HepG2 (cell line): ENCODE results near the gene TEC. TPM values are rescaled to one million over a fixed set of nuclear protein-coding genes. Genes with fewer than 3 reads are reported as not detected.

Source experiments
- ATAC-seq: fragments of 200-7000 bp; cut with Tn5 transposase; 3 replicates; pipeline ENCODE4 v1.9.1; 2020; ENCODE audit warnings: mild to moderate bottlenecking, moderate library complexity
- BruUV-seq: library from RNA; stranded (reverse); fragments of 400-500 nt; replicated peaks from 2 replicates; lab custom pipeline; 2021; lab: Mats Ljungman, UMichigan
- CTCF ChIA-PET: fragments of 300-600 bp; formaldehyde crosslinking; extraction: SDS; loops from one replicate; lab custom pipeline; 2021; ENCODE audit warnings: low total read pairs, inconsistent platforms, low intra/inter-chr PET ratio; lab: Yijun Ruan, JAX
- POLR2A ChIA-PET: fragments of 350-600 bp; sonication (Branson Sonifier 250); formaldehyde crosslinking; loops from one replicate; lab custom pipeline; 2020; ENCODE audit warnings: antibody characterized with exemption, inconsistent platforms; lab: Yijun Ruan, JAX
- DNase-seq: peaks from one replicate; pipeline ENCODE4 v3.0.0-alpha.2; 2015; ENCODE audit warnings: low spot score
- FAIRE-seq: peaks from 3 replicates; lab custom pipeline; 2011; peaks lifted over from hg19 to GRCh38; lab: Jason Lieb, UNC
- H2AFZ ChIP-seq: one replicate; pipeline ENCODE4 v1.6.1; 2011; ENCODE audit warnings: low read length, inconsistent platforms
- H3K27ac ChIP-seq: fragments of 300-600 bp; 3 replicates; pipeline ENCODE4 v1.8.0; 2011; ENCODE audit warnings: mixed run types, mild to moderate bottlenecking, mixed read lengths, low read length, inconsistent platforms; ENCODE audit not compliant: insufficient read depth; ENCODE audit errors: extremely low read length
- H3K27me3 ChIP-seq, 2 experiments: fragments of 200-600 bp in 1 of 2; 2 replicates in 1 of 2; 3 replicates in 1 of 2; pipeline versions ENCODE4 v1.6.0 to v1.8.0; 2011; ENCODE audit warnings: low read length in 2 of 2, mild to moderate bottlenecking in 2 of 2, moderate library complexity in 2 of 2, inconsistent platforms in 1 of 2; ENCODE audit not compliant: insufficient read depth in 2 of 2, control insufficient read depth in 1 of 2
- H3K36me3 ChIP-seq, 2 experiments: fragments of 200-600 bp in 1 of 2; replicated peaks in 1 of 2; 2 replicates in 1 of 2; 3 replicates in 1 of 2; pipeline versions ENCODE4 v1.5.1 to v1.8.0; 2011; ENCODE audit warnings: low read length in 2 of 2, inconsistent platforms in 1 of 2; ENCODE audit not compliant: insufficient read depth in 2 of 2, control insufficient read depth in 1 of 2
- H3K4me1 ChIP-seq: 2 replicates; pipeline ENCODE4 v1.5.1; 2012; ENCODE audit warnings: low read length, inconsistent platforms; ENCODE audit not compliant: insufficient read depth
- H3K4me2 ChIP-seq: 2 replicates; pipeline ENCODE4 v1.6.0; 2011; ENCODE audit warnings: low read depth, low read length, inconsistent platforms
- H3K4me3 ChIP-seq, 3 experiments: fragments of 200-600 bp in 1 of 3; sonication (generic), shearing (Covaris generic) in 1 of 3; replicated peaks in 1 of 3; 2 replicates each; pipeline ENCODE4 v1.5.1; 2011 to 2016; ENCODE audit warnings: low read length in 3 of 3, inconsistent platforms in 2 of 3, low read depth in 2 of 3, mild to moderate bottlenecking in 2 of 3, control low read depth in 1 of 3, mixed read lengths in 1 of 3; ENCODE audit not compliant: insufficient read depth in 1 of 3
- H3K79me2 ChIP-seq: one replicate; pipeline ENCODE4 v1.6.1; 2011; ENCODE audit warnings: low read length, inconsistent platforms; ENCODE audit not compliant: insufficient read depth
- H3K9ac ChIP-seq: 2 replicates; pipeline ENCODE4 v1.6.0; 2011; ENCODE audit warnings: mild to moderate bottlenecking, low read depth, low read length, inconsistent platforms; ENCODE audit not compliant: insufficient read depth
- H3K9me3 ChIP-seq: 2 replicates; pipeline ENCODE4 v1.5.1; 2012; ENCODE audit warnings: mild to moderate bottlenecking, low read length
- H4K20me1 ChIP-seq: 2 replicates; pipeline ENCODE4 v1.6.0; 2011; ENCODE audit warnings: inconsistent platforms, mild to moderate bottlenecking, low read length, moderate library complexity; ENCODE audit not compliant: insufficient read depth
- DMAP1 ChIP-seq: IDR thresholded peaks from 2 replicates; pipeline ENCODE4 v1.6.1; 2016
- FOSL1 ChIP-seq: sonication (generic); formaldehyde crosslinking; IDR thresholded peaks from 2 replicates; pipeline ENCODE4 v1.9.0; 2021; ENCODE audit warnings: missing genetic modification reagents, borderline replicate concordance
- GPN1 ChIP-seq: sonication (generic); formaldehyde crosslinking; IDR thresholded peaks from 2 replicates; pipeline ENCODE4 v1.5.1; 2020; ENCODE audit warnings: missing genetic modification reagents, borderline replicate concordance
- KAT2B ChIP-seq: fragments of 150-350 bp; IDR thresholded peaks from 2 replicates; pipeline ENCODE4 v1.6.1; 2014; ENCODE audit warnings: low read depth, low read length, borderline replicate concordance
- MAFK ChIP-seq, 2 experiments: IDR thresholded peaks in 1 of 2; conservative IDR thresholded peaks in 1 of 2; 2 replicates each; pipeline ENCODE4 v1.6.1; 2011; ENCODE audit warnings: improper control_type of control experiment in 2 of 2, low read length in 2 of 2
- PRMT3 ChIP-seq: sonication (generic); formaldehyde crosslinking; IDR thresholded peaks from 2 replicates; pipeline ENCODE4 v1.8.1; 2022; ENCODE audit warnings: low read depth, mild to moderate bottlenecking, moderate library complexity, missing genetic modification reagents, borderline replicate concordance
- SIX1 ChIP-seq: sonication (generic); formaldehyde crosslinking; IDR thresholded peaks from 2 replicates; pipeline ENCODE4 v1.4.0; 2020; ENCODE audit warnings: missing genetic modification reagents, borderline replicate concordance
- STAG1 ChIP-seq: sonication (generic); formaldehyde crosslinking; IDR thresholded peaks from 2 replicates; pipeline ENCODE4 v1.4.0; 2020; ENCODE audit warnings: missing genetic modification reagents
- ZBTB25 ChIP-seq: IDR thresholded peaks from 2 replicates; pipeline ENCODE4 v1.6.1; 2018; ENCODE audit warnings: missing genetic modification reagents
- ZMYM4 ChIP-seq: sonication (generic); formaldehyde crosslinking; IDR thresholded peaks from 2 replicates; pipeline ENCODE4 v1.8.1; 2023; ENCODE audit warnings: mild to moderate bottlenecking, missing genetic modification reagents
- ZNF20 ChIP-seq: sonication (generic); formaldehyde crosslinking; IDR thresholded peaks from 2 replicates; pipeline ENCODE4 v1.4.0; 2020; ENCODE audit warnings: mild to moderate bottlenecking, moderate library complexity, missing genetic modification reagents
- ZNF567 ChIP-seq: sonication (generic); formaldehyde crosslinking; IDR thresholded peaks from 2 replicates; pipeline ENCODE4 v1.8.1; 2023; ENCODE audit warnings: mild to moderate bottlenecking, missing genetic modification reagents, borderline replicate concordance
- ZNF724P ChIP-seq: sonication (generic); formaldehyde crosslinking; IDR thresholded peaks from 2 replicates; pipeline ENCODE4 v1.8.0; 2022; ENCODE audit warnings: missing genetic modification reagents, borderline replicate concordance
- ZNF784 ChIP-seq: sonication (generic); formaldehyde crosslinking; IDR thresholded peaks from 2 replicates; pipeline ENCODE4 v1.5.1; 2020; ENCODE audit warnings: missing genetic modification reagents, mild to moderate bottlenecking, borderline replicate concordance
- WGBS: methylation state at CpG from one replicate; pipeline ENCODE4 v1.1.6; 2017; ENCODE audit warnings: low lambda C conversion rate; 5-methylcytosine and 5-hydroxymethylcytosine counted together
- in situ Hi-C: cut with HindIII; loops from 2 replicates; pipeline ENCODE4 v1.10.0; 2017; ENCODE audit warnings: low pct_unique_long_range_greater_than_20kb; ENCODE audit not compliant: extremely low pct_ligation_motif_present
- intact Hi-C: fragments of 100-400 bp; cut with micrococcal nuclease; formaldehyde crosslinking; loops from one replicate; pipeline ENCODE4 v1.10.0; 2022; ENCODE audit not compliant: unreplicated experiment
- polyA plus RNA-seq, 8 experiments: library from polyadenylated mRNA; depleted of rRNA in 3 of 8; stranded (reverse) in 7 of 8; unstranded in 1 of 8; fragments of >200 nt; fragmentation: Illumina TruSeq in 4 of 8; extraction: Trizol in 4 of 8; gene quantifications; 2 replicates each; pipeline versions ENCODE4 v1.2.1 to v1.2.3, GENCODE V29; 2011 to 2016; ENCODE audit warnings: low read depth in 4 of 8, missing spikeins in 1 of 8, mixed read lengths in 1 of 8; ENCODE audit not compliant: insufficient read depth in 1 of 8
- total RNA-seq, 5 experiments: library from RNA; depleted of rRNA; stranded (reverse); fragments of >200 nt; fragmentation: Illumina TruSeq; extraction: Trizol; gene quantifications; 2 replicates each; pipeline ENCODE4 v1.2.3, GENCODE V29; 2016; ENCODE audit warnings: low read depth in 1 of 5
- TF ChIP-seq, protein P1 (sequence below): sonication (generic); formaldehyde crosslinking; IDR thresholded peaks from 2 replicates; pipeline ENCODE4 v1.4.0; 2020; ENCODE audit warnings: low read depth, mild to moderate bottlenecking, missing genetic modification reagents
- TF ChIP-seq, protein P2 (sequence below): sonication (generic); formaldehyde crosslinking; IDR thresholded peaks from 2 replicates; pipeline ENCODE4 v1.9.0; 2022; ENCODE audit warnings: low read depth, missing genetic modification reagents

TEC gene
- total and polyA plus RNA-seq, 2 of the 13 experiments (the other 11 are each of a cell fraction or from before 2014, with no cell fraction given), result 0.05 to 0.20 TPM

GRCh38 chr4:48110452-48110978, 159.1 kb downstream of the TEC start (continued):
- TF ChIP-seq ZNF724P (no peak), SIX1 (CRISPR knock-in tag) (no peak)
- TF ChIP-seq, all 625 proteins: peak for 0

DNA sequence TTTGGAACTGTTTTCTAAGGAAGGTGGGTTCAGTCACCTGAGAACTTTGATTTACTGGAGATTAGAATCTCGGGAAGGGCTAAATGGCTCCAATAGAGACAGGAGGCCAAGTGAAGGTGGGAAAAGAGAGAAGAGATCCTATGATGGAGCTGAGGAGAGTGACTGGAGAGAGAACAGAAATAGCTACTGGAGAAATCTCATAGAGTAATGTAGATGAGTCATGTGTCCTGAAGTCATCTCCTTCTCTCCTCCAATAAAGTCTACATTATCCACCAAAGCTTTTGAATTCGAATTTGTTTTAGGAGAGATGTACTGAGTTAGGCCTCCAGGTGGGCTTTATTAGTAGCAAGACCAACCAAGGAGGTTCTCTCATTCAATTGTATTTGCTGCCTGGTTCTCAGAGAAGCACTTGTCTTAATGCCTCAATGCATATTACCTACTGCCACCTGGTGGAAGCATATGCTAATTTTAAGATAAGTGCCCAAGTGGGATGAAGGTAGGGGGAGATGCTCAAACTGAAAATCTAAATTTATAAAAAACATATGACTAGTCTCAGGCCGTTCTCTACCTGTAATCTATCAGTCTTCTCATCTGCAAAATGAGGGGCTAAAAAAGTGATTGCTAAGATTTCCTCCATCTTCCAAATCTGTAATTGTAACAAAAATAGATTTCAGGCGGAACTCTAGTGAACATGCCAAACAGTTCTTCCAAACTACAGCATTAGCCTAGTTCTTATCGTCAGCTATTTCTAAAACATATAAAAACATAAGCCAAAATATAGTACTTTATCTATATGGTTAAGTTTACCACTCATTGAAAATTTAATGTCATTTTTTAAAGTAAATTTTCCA, 160.0 kb downstream of the TEC start:
- Histone ChIP-seq H3K4me1 (no peaks in the 10 kb centered on the region), H3K79me2 (no peaks in the 10 kb centered on the region), H2AFZ (no peak overlapping the region), H3K36me3 (no peaks in the 10 kb centered on the region), H3K27ac (no peak overlapping the region), H3K9ac (no peak overlapping the region), H3K9me3 (no peaks in the 10 kb centered on the region), H3K4me3 (no peak overlapping the region), H3K27me3 (no peaks in the 10 kb centered on the region), H3K4me2 (no peak overlapping the region), H4K20me1 (no peaks in the 10 kb centered on the region)
- ATAC-seq (peak; percentile 85), FAIRE-seq (no peak), DNase-seq (peak; percentile 62)
- POLR2A ChIA-PET, result no interaction called here
- CTCF ChIA-PET, result no interaction called here
- BruUV-seq, result no TSS peak
- in situ Hi-C loops, result no loop called here
- 22% methylated on average over 5 of the region's 5 CpGs for WGBS
- intact Hi-C loops, result no loop called here
- no peak for TF ChIP-seq MAFK (conservative IDR thresholded peaks at IDR 0.05 in 1 of 2, IDR thresholded peaks at IDR 0.05 in 1 of 2; ENCODE audit: low read length in 2 of 2)
- TF ChIP-seq ZNF784 (CRISPR knock-in tag), result no peak
- TF ChIP-seq, protein P1, sequence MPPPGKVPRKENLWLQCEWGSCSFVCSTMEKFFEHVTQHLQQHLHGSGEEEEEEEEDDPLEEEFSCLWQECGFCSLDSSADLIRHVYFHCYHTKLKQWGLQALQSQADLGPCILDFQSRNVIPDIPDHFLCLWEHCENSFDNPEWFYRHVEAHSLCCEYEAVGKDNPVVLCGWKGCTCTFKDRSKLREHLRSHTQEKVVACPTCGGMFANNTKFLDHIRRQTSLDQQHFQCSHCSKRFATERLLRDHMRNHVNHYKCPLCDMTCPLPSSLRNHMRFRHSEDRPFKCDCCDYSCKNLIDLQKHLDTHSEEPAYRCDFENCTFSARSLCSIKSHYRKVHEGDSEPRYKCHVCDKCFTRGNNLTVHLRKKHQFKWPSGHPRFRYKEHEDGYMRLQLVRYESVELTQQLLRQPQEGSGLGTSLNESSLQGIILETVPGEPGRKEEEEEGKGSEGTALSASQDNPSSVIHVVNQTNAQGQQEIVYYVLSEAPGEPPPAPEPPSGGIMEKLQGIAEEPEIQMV (CRISPR knock-in tag), result no peak
- no peak for TF ChIP-seq FOSL1
- no peak for TF ChIP-seq KAT2B
- TF ChIP-seq GPN1 (CRISPR knock-in tag), result no peak
- no peak for TF ChIP-seq DMAP1 (CRISPR knock-in tag)
- TF ChIP-seq, protein P2, sequence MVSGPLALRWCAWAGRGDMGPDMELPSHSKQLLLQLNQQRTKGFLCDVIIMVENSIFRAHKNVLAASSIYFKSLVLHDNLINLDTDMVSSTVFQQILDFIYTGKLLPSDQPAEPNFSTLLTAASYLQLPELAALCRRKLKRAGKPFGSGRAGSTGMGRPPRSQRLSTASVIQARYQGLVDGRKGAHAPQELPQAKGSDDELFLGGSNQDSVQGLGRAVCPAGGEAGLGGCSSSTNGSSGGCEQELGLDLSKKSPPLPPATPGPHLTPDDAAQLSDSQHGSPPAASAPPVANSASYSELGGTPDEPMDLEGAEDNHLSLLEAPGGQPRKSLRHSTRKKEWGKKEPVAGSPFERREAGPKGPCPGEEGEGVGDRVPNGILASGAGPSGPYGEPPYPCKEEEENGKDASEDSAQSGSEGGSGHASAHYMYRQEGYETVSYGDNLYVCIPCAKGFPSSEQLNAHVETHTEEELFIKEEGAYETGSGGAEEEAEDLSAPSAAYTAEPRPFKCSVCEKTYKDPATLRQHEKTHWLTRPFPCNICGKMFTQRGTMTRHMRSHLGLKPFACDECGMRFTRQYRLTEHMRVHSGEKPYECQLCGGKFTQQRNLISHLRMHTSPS (CRISPR knock-in tag), result no peak
- TF ChIP-seq ZMYM4 (CRISPR knock-in tag), result no peak
- TF ChIP-seq STAG1, result peak; percentile 47
- TF ChIP-seq ZNF567 (CRISPR knock-in tag), result no peak
- TF ChIP-seq PRMT3 (CRISPR knock-in tag), result no peak
- no peak for TF ChIP-seq ZBTB25 (CRISPR knock-in tag)
- no peak for TF ChIP-seq ZNF20 (CRISPR knock-in tag)
